Measurements from ENCODE around the gene KLF16.

KLF16 gene

DNA sequence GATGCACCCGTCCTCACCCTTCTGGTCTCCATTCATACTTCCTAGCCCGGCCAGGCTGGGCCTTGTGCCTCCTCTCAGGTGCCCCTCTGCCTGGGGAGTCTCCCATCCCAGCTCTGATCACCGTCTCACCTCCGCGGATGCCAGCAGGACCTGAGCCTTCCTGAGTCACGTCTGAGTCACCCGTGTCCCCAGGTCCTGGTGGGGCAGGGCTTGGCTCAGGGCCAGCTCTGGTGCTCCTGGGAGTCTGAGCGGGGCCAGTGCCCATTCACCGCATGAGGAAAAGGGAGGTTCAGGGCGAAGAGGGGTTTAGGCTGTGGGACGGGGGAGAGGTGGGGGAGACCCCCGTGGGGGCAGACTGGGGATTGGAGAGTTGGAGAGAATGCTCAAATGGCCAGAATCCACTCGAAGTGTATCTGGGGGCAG lies 51.9 kb downstream of the KLF16 start:
- in situ Hi-C loops (cut with MboI; ENCODE audit: low sequenced_read_pairs) = loop anchor here (10.0 kb wide), 1 partner anchor 267 kb away; no protein-coding TSS in a partner anchor

DNA sequence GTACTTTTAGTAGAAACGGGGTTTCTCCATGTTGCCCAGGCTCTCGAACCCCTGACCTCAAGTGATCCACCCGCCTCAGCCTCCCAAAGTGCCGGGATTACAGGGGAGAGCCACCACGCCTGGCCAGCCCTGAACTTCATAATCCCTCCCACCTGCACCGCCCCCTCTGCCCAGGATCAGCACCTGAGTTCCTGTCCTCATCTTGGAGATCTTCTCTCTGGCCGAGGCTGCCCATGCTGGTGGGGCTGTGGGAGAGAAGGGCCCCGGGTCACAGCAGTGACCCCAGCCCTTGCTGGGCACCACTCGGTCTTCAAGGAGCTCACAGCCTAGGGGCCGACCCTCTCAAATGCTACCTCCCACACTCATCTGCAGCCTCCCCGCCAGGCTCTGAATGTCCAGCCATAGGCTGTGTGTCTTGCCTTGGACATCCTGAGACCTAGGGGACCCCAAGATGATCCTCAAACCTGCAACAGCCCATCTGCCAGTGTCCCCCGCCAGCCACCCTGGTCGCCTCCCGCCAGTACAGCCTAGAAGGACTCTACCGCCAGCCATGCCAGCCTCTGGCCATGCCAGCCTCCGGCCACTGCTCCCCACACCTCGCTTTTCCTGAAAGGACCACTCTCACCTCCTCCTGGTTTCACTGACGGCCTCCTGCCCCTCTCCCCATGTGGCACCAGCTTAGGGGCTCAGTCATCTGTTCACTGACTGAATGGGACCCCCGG lies 52.8 kb downstream of the KLF16 start:
- in situ Hi-C loops (cut with MboI; ENCODE audit: low sequenced_read_pairs) = loop anchor here (10.0 kb wide), 1 partner anchor 266 kb away; no protein-coding TSS in a partner anchor

DNA sequence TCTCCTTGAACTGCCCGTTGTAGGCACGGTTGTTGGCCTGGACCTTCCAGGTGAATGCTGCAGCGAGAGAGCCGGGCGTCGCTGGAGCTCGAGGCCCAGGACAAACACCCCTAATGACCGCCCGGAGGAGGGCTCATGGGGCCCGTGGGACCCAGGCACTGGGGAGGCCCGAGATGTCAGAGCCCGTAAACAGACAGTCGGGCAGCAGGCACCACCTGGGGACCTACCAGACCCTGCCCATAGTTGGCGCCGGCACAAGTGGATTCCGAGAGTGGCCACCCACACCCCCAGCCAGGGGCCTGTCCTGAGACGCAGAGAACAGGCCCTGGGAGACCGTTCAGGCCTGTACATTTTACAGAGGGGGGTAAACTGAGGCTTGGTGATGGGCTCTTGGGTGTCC lies 53.7 kb downstream of the KLF16 start:
- in situ Hi-C loops (cut with MboI; ENCODE audit: low sequenced_read_pairs) = loop anchor here (10.0 kb wide), 1 partner anchor 265 kb away; no protein-coding TSS in a partner anchor

DNA sequence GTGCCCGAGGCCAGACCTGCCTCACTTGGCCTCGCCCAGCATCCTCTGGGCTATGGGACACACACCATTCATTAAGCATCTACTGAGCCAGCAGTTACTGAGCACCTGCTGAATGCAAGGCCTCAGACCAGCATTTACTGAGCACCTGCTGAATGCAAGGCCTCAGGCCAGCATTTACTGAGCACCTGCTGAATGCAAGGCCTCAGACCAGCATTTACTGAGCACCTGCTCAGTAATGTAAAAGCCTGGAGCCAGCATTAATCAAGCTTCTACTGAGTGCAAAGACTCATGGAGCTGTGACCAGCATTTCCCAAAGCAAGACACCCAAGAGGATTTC lies 55.0 kb downstream of the KLF16 start:
- in situ Hi-C loops (cut with MboI; ENCODE audit: low sequenced_read_pairs) = no loop called here

DNA sequence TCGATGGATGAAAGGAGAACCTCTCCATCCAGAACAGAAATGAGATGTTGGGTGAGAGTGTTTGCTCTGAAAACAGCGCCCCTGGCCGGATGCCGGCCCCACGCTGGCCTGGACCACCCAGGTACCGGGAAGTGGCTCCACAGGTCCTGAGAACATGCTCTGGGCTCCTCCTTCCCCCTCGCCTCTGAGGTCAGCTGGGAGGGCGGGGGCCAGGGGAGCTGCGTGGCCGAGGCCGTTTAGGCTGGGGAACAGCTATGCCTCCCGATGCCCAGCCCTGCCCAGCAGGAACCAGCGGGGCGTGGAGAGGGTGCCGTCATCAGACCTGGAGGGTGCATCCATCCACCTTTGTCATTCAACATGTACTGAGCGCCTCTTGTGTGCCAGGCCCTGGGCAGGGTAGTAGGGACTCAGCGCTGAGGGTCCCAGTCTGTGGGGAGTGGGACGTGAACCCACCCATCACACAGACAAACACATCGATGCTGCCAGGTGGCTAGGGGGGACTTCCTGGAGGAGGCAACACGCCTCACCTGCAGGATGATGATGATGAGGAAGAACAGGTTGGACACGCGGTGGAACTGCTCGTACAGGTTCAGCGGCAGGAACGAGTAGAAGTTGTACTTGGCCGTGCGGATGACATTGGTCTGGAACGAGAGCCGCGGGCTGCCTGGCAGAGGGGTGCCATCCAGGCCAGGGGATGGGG lies 55.5 kb downstream of the KLF16 start:
- in situ Hi-C loops (cut with MboI; ENCODE audit: low sequenced_read_pairs) = no loop called here

DNA sequence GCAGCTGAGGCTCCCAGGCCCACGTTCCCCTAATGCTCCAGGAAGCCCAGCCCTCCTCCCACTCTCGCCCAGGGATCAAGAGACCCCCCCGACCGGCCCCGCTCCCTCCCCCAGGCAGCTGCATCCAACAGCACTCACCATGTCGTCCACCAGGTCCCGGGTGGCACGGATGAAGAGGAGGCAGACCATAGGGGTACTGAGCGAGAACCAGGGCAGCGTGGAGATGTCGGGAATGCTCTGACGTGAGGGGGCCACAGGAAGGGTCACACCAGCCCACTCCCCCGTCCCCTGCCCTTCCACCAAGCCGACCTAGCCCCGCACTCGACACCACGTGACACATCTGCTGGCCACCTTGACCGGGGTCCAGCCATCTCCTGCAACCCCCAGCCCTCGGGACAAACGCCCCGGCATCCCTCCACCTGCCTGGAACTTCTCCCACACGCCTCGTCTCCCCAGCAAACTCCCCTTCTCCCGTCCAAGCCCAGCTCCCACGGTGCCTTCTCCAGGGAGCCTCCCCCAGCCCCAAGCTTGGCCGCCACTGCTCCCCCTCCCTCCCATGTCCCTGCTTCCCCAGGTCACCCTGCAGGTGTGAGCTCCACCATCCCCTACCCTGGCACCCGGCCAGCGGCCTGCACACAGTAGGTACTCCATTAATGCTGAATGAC lies 56.2 kb downstream of the KLF16 start:
- in situ Hi-C loops (cut with MboI; ENCODE audit: low sequenced_read_pairs) = no loop called here

DNA sequence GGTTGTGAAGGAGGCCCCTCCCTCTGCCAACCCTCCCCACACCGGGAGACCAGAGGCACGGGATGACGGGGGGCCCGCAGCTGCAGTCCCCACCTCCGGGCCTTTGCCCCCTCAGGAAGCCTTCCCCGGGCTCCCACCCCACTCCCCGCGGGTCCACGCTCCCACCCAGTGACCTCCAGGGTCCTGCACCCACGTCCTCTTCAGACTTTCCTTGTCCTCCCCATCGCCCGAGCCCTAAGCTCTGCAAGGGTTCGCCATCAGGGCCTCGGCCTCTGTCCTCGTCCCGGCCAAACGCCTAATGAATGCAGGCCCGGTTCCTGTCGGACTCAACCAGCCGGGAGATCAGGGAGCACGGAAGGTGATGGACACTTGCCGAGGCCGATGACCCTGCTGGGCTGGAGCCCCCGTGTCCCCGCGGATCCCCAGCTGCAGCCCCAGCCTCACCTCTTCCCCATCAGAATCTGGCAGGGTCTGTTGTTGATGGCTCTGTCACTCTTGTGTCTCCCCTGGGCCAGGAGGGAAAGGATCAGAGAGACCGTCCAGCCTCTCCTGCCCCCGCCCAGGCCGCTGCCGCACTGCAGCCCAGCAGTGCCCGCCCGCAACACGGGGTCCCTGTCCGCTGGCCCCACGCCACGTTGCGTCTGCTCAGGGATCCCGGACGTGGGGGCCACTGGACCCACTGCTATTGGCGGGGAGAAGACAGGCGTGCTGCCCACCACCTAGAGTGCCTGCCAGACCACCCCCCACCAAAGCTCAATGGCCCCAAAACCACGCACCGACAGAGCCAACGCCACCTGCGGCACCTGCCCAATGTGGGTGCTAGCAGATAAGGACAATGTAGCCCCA lies 57.0 kb downstream of the KLF16 start:
- in situ Hi-C loops (cut with MboI; ENCODE audit: low sequenced_read_pairs) = no loop called here

DNA sequence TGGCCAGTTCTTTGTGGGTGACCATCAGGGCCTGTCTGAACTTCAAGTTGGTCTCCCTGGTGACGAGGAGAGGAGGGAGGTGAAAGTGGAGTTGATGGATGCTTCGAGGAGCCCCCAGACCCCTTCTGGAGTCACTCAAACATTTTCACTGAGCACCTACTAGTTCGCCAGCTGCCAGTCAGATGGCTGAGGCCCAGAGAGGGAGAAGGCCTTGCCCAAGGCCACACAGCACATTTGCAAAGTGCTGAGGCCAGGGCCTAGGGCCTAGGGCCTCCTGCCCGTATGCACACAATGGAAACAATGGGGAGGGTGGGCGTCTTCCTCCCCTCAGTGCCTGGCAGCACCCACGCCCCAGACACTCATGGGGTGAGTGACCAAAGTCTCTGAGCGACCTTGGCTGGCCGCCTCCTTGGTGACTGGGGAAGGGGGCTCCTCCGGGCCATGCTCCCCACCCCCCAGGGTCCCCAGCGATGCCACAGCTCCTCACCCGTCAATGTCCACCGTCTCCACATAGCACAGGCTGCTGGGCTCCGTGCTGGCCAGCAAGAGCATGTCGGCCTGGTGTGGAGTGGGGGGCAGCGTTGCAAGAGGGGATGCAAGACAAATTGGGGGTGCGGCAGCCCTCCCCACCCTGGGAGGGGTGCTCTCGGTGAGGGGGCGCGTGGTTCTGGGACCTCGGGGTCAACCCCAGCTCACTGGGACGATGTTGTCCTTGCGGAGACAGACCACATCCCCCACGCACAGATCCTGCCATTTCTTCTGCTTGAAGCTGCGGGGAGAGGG lies 57.8 kb downstream of the KLF16 start:
- in situ Hi-C loops (cut with MboI; ENCODE audit: low sequenced_read_pairs) = no loop called here

DNA sequence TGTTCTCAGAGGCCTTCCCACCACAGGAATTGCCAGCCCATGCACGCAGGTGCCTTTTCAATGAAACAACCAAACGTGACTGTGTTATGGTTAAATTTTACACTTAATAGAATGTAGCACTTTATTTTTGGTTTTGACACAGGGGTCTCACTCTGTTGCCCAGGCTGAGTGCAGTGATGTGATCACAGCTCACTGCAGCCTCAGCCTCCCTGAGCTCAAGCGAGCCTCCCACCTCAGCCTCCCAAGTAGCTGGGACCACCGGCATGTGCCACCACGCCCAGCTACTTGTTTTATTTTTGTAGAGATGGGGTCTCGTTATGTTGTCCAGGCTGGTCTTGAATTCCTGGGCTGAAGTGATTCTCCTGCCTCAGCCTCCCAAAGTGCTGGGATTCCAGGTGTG lies 58.5 kb downstream of the KLF16 start:
- in situ Hi-C loops (cut with MboI; ENCODE audit: low sequenced_read_pairs) = no loop called here

Measured in HL-60/S4 (cell line).